ENCODE measurements around the gene ALAS1. TPM values are rescaled to one million over a fixed set of nuclear protein-coding genes. Genes with fewer than 3 reads are reported as not detected.
A peak's percentile ranks its signal among the peaks of the same experiment; 100 is the strongest.

ALAS1 gene
- total RNA-seq, 1 donor from 2014 or later, result 47.8 TPM

GRCh38 chr3:52249683-52250082, 51.7 kb downstream of the ALAS1 start:
- Mint-ChIP-seq H3K4me1 (peaks cover 4% of the 10 kb centered on the region), H3K9me3 (no peaks in the 10 kb centered on the region), H3K27me3 (ENCODE audit: low read depth) (peaks cover 34% of the 10 kb centered on the region), H3K36me3 (ENCODE audit: low read depth) (peaks cover 8% of the 10 kb centered on the region), H3K4me3 (peak overlapping the region; percentile 16), H3K27ac (ENCODE audit: unreplicated experiment) (no peak overlapping the region)
- no peak for TF ChIP-seq CTCF (conservative IDR thresholded peaks at IDR 0.05)
- no peak for DNase-seq (ENCODE audit: low read depth, low spot score)

DNA sequence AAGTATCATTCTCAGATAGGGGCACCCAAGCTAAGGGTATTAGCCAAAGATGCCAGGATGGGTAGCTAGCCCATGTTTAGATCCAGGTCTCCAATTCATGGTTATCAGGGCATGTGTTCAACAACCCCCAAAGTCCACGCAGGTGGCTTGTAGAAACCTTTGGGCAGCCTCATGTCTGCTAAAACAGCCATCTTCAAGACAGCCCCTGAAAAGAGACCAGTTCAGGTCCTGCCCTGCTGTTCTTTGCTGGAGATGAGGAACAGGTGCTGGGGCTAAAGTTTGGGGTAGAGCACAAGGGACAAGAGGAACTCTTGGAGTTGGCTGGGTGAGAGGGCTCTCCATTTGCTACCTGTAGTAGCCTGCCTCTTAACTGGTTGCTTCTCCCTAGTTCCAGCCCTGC, 52.2 kb downstream of the ALAS1 start:
- Mint-ChIP-seq H3K4me3 (peak overlapping the region; percentile 16), H3K27me3 (ENCODE audit: low read depth) (peaks cover 29% of the 10 kb centered on the region), H3K36me3 (ENCODE audit: low read depth) (peaks cover 8% of the 10 kb centered on the region), H3K9me3 (no peaks in the 10 kb centered on the region), H3K27ac (ENCODE audit: unreplicated experiment) (no peak overlapping the region), H3K4me1 (peaks cover 1% of the 10 kb centered on the region)
- no peak for DNase-seq (ENCODE audit: low read depth, low spot score)
- TF ChIP-seq CTCF (conservative IDR thresholded peaks at IDR 0.05), result no peak

GRCh38 chr3:52253314-52254304, 55.6 kb downstream of the ALAS1 start:
- peaks cover 17% of the 10 kb centered on the region for H3K36me3 Mint-ChIP-seq (ENCODE audit: low read depth)
- no peak overlapping the region for H3K4me3 Mint-ChIP-seq
- no peaks in the 10 kb centered on the region for H3K9me3 Mint-ChIP-seq
- H3K4me1 Mint-ChIP-seq, result no peaks in the 10 kb centered on the region
- H3K27ac Mint-ChIP-seq (ENCODE audit: unreplicated experiment), result no peak overlapping the region
- no peak for DNase-seq (ENCODE audit: low read depth, low spot score)
- no peak for TF ChIP-seq CTCF (conservative IDR thresholded peaks at IDR 0.05)
- H3K27me3 Mint-ChIP-seq (ENCODE audit: low read depth), result peaks cover 3% of the 10 kb centered on the region

DNA sequence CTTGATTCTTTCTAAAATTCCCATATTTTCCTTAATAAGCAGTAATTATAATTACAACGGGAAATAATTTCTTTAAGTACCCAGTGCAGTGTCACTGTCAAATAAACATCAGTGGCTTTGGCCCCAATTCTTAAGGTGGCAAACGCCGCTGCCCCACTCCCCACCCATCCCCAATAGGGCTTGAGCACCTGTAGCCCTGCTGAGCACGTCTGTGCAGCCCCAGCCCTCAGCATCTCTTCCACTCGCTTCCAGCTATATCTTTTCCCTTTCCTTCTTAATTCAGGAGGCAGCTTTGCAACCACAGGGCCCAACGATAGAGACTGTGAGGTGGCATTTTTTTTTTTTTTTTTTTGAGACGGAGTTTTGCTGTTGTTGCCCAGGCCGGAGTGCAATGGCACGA, 56.6 kb downstream of the ALAS1 start:
- H3K27ac Mint-ChIP-seq (ENCODE audit: unreplicated experiment), result no peak overlapping the region
- H3K9me3 Mint-ChIP-seq, result no peaks in the 10 kb centered on the region
- DNase-seq (ENCODE audit: low read depth, low spot score), result no peak

GRCh38 chr3:52256159-52256558, 58.2 kb downstream of the ALAS1 start:
- no peaks in the 10 kb centered on the region for H3K27me3 Mint-ChIP-seq (ENCODE audit: low read depth)
- no peak overlapping the region for H3K4me3 Mint-ChIP-seq
- no peak for DNase-seq (ENCODE audit: low read depth, low spot score)
- H3K9me3 Mint-ChIP-seq, result no peaks in the 10 kb centered on the region
- TF ChIP-seq CTCF (conservative IDR thresholded peaks at IDR 0.05), result no peak
- H3K27ac Mint-ChIP-seq (ENCODE audit: unreplicated experiment), result no peak overlapping the region
- H3K36me3 Mint-ChIP-seq (ENCODE audit: low read depth), result peaks cover 24% of the 10 kb centered on the region
- H3K4me1 Mint-ChIP-seq, result no peaks in the 10 kb centered on the region

More for the DNA sequence above, 56.6 kb downstream of the ALAS1 start:
- no peaks in the 10 kb centered on the region for H3K4me1 Mint-ChIP-seq
- H3K4me3 Mint-ChIP-seq, result no peak overlapping the region
- TF ChIP-seq CTCF (conservative IDR thresholded peaks at IDR 0.05), result no peak
- H3K27me3 Mint-ChIP-seq (ENCODE audit: low read depth), result no peaks in the 10 kb centered on the region
- peaks cover 23% of the 10 kb centered on the region for H3K36me3 Mint-ChIP-seq (ENCODE audit: low read depth)

Data from neural crest cell (in vitro differentiated cells).